Measurements from ENCODE around the gene TNNI3K. TPM values are rescaled to one million over a fixed set of nuclear protein-coding genes. Genes with fewer than 3 reads are reported as not detected.

TNNI3K gene
- total and polyA plus RNA-seq, 2 of the 8 experiments (the other 6 are each of a cell fraction or from before 2014, with no cell fraction given), result 0.41 to 0.48 TPM

DNA sequence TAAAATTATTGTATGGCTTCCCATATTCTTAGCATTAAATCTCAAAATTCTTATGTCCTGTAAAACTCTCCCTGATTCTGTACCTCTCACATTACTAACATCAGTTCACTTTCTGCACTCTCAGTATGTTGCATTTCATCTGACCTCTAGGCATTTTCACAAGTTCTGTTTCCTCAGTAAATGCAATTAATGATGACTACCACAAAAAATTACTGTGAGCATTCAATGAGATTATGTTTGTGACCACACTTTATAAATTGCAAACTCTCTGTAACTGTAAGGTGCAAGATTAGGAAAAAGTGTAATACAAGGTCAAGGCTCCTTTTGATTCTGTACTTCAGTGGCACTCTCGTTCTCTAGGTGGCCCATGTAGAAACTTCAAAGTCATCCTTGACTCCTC lies 216.8 kb downstream of the TNNI3K start (continued):
- TF ChIP-seq GABPA (IDR thresholded peaks at IDR 0.05; ENCODE audit: borderline replicate concordance, insufficient read depth, low read length) (no peak), NANOG (IDR thresholded peaks at IDR 0.05; ENCODE audit: insufficient read depth, low read depth, low read length, poor library complexity, severe bottlenecking) (no peak), SP2 (IDR thresholded peaks at IDR 0.05; ENCODE audit: low read length) (no peak)

Data from H1 (cell line).